CD14-positive monocyte (primary cell): ENCODE measurements around the gene PPP1R1C. TPM values are rescaled to one million over a fixed set of nuclear protein-coding genes. Genes with fewer than 3 reads are reported as not detected.

Experiments used
- DNase-seq, 3 donors: peaks; one replicate each; pipeline ENCODE4 v3.0.0-alpha.2; 2011 to 2022
- H2AFZ ChIP-seq: 2 replicates; pipeline ENCODE4 v1.6.0; 2012; ENCODE audit warnings: mild to moderate bottlenecking, low read depth, low read length, inconsistent platforms; ENCODE audit not compliant: insufficient read depth, poor library complexity, severe bottlenecking
- H3K27ac ChIP-seq, 2 donors: 1 replicate in 1 of 2; 2 replicates in 1 of 2; pipeline ENCODE4 v1.5.1; 2012 to 2013; ENCODE audit warnings: low read length in 2 of 2, control low read depth in 1 of 2, inconsistent platforms in 1 of 2, low read depth in 1 of 2, mild to moderate bottlenecking in 1 of 2
- H3K27me3 ChIP-seq, 2 donors: one replicate each; pipeline versions ENCODE4 v1.6.0 to v1.6.1; 2011 to 2013; ENCODE audit warnings: low read length in 2 of 2; ENCODE audit not compliant: control insufficient read depth in 2 of 2, insufficient read depth in 2 of 2
- H3K36me3 ChIP-seq, 2 donors: replicated peaks in 1 of 2; 1 replicate in 1 of 2; 2 replicates in 1 of 2; pipeline versions ENCODE4 v1.5.1 to v1.6.1; 2012 to 2013; ENCODE audit warnings: low read length in 2 of 2, control low read depth in 1 of 2, inconsistent platforms in 1 of 2, mild to moderate bottlenecking in 1 of 2; ENCODE audit not compliant: insufficient read depth in 2 of 2, control insufficient read depth in 1 of 2
- H3K4me1 ChIP-seq, 2 donors: 1 replicate in 1 of 2; 2 replicates in 1 of 2; pipeline versions ENCODE4 v1.5.1 to v1.6.1; 2012 to 2013; ENCODE audit warnings: low read length in 2 of 2, control low read depth in 1 of 2, inconsistent platforms in 1 of 2, mild to moderate bottlenecking in 1 of 2, moderate library complexity in 1 of 2; ENCODE audit not compliant: insufficient read depth in 2 of 2, control insufficient read depth in 1 of 2
- H3K4me2 ChIP-seq: replicated peaks from 2 replicates; pipeline ENCODE3; 2012; ENCODE audit warnings: low read length, moderate library complexity, mild to moderate bottlenecking; ENCODE audit not compliant: poor library complexity, severe bottlenecking; ENCODE audit errors: extremely low read depth
- H3K4me3 ChIP-seq, 3 experiments: fragments of 200-600 bp in 1 of 3; sonication (generic) in 1 of 3; replicated peaks in 1 of 3; 1 replicate in 2 of 3; 2 replicates in 1 of 3; pipeline ENCODE4 v1.5.1; 2011 to 2013; ENCODE audit warnings: low read length in 3 of 3, mild to moderate bottlenecking in 3 of 3, control low read depth in 2 of 3, low read depth in 2 of 3, inconsistent platforms in 1 of 3, moderate library complexity in 1 of 3
- H3K79me2 ChIP-seq: 2 replicates; pipeline ENCODE4 v1.6.0; 2012; ENCODE audit warnings: mild to moderate bottlenecking, control low read depth, inconsistent platforms, low read length, moderate library complexity; ENCODE audit not compliant: insufficient read depth
- H3K9ac ChIP-seq: 2 replicates; pipeline ENCODE4 v1.6.0; 2017; ENCODE audit warnings: low read length, mild to moderate bottlenecking; ENCODE audit not compliant: insufficient read depth, poor library complexity, severe bottlenecking
- H3K9me3 ChIP-seq, 2 donors: replicated peaks in 1 of 2; 1 replicate in 1 of 2; 2 replicates in 1 of 2; pipeline versions ENCODE4 v1.5.1 to v1.6.1; 2012 to 2013; ENCODE audit warnings: low read length in 2 of 2, control low read depth in 1 of 2; ENCODE audit not compliant: control insufficient read depth in 1 of 2, insufficient read depth in 1 of 2
- H4K20me1 ChIP-seq: 2 replicates; pipeline ENCODE4 v1.6.0; 2012; ENCODE audit warnings: mild to moderate bottlenecking, low read length, control low read depth, moderate library complexity; ENCODE audit not compliant: insufficient read depth
- H3K27ac Mint-ChIP-seq, 7 donors: one replicate each; pipeline ENCODE4 v1.8.0; 2020; ENCODE audit warnings: mild to moderate bottlenecking in 7 of 7, mixed read lengths in 7 of 7, moderate library complexity in 6 of 7, inconsistent platforms in 2 of 7
- H3K27me3 Mint-ChIP-seq, 3 donors: one replicate each; pipeline ENCODE4 v1.8.0; 2021 to 2022; ENCODE audit warnings: low read depth in 3 of 3, mild to moderate bottlenecking in 3 of 3, mixed read lengths in 3 of 3, moderate library complexity in 3 of 3, inconsistent platforms in 1 of 3
- H3K36me3 Mint-ChIP-seq, 2 donors: one replicate each; pipeline ENCODE4 v1.8.0; 2020; ENCODE audit warnings: mixed read lengths in 2 of 2, inconsistent platforms in 1 of 2, mild to moderate bottlenecking in 1 of 2
- H3K4me1 Mint-ChIP-seq: one replicate; pipeline ENCODE4 v1.8.0; 2020; ENCODE audit warnings: mild to moderate bottlenecking, mixed read lengths
- H3K4me3 Mint-ChIP-seq, 2 donors: one replicate each; pipeline ENCODE4 v1.8.0; 2020; ENCODE audit warnings: mild to moderate bottlenecking in 2 of 2, mixed read lengths in 2 of 2, moderate library complexity in 1 of 2
- H3K9me3 Mint-ChIP-seq, 7 donors: one replicate each; pipeline ENCODE4 v1.8.0; 2020 to 2022; ENCODE audit warnings: mixed read lengths in 7 of 7, mild to moderate bottlenecking in 6 of 7, moderate library complexity in 6 of 7, inconsistent platforms in 2 of 7
- WGBS: methylation state at CpG from one replicate; pipeline ENCODE4 v1.1.5; 2013; ENCODE audit warnings: missing lambda C conversion rate; ENCODE audit not compliant: insufficient coverage; 5-methylcytosine and 5-hydroxymethylcytosine counted together
- intact Hi-C, 2 donors: fragments of 100-400 bp; cut with micrococcal nuclease; formaldehyde crosslinking; loops; one replicate each; pipeline versions ENCODE4 v1.15.0 to v1.15.1; 2023
- polyA plus RNA-seq, 3 donors: library from polyadenylated mRNA; depleted of rRNA in 1 of 3; unstranded in 2 of 3; stranded (reverse) in 1 of 3; fragments of 300-500 nt in 2 of 3; fragments of >200 nt in 1 of 3; fragmentation: Illumina TruSeq in 2 of 3; gene quantifications; 1 replicate in 2 of 3; 2 replicates in 1 of 3; pipeline ENCODE4 v1.2.3, GENCODE V29; 2012 to 2021
- TF ChIP-seq, protein P1 (sequence below): fragments of 200-600 bp; IDR thresholded peaks from one replicate; pipeline ENCODE4 v1.8.0; 2022; ENCODE audit warnings: antibody characterized with exemption, mild to moderate bottlenecking

The PPP1R1C gene
- polyA plus RNA-seq, 3 donors, result not detected

DNA sequence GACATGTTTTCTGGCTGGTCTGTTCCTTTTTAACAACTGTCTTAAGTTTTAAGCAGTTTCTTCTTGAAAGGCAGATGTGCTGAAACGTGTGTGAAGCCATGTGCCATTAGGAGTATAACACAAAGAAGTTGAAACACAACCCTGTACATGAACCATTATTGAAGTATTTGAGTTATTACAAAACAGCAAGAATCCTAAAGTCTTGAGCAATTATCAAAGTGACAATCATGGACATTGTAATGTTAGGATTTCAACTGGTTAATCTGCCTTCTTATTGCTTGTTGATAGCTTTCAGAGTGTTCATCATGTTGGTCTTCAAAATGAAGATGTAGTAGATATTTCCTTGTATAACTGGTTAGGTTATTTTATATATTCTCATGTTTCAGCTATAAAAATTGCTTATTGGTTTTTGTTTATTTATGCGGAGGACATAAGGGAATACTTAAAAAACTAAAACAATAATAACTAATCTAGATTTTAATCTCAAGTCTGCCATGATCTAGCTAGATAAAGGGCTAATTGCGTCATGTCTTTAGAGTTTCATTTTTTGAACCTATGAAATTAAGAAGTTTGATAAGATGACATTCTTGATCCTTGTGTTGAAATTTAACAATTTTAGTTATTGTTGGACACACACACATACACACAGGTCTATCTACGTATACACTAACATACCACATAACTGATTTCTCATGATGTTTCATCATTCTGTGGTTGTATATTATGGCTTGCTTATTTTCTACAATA is 21.1 kb downstream of the PPP1R1C start:
- Histone ChIP-seq H3K27ac (no peak overlapping the region), H3K36me3 (no peaks in the 10 kb centered on the region), H3K9me3 (no peaks in the 10 kb centered on the region), H3K4me3 (no peak overlapping the region), H3K9ac (no peak overlapping the region), H3K27me3 (no peaks in the 10 kb centered on the region), H3K4me2 (no peak overlapping the region), H4K20me1 (no peaks in the 10 kb centered on the region), H2AFZ (no peak overlapping the region), H3K79me2 (no peaks in the 10 kb centered on the region), H3K4me1 (no peaks in the 10 kb centered on the region)
- H3K27ac Mint-ChIP-seq, result no peak overlapping the region
- TF ChIP-seq, protein P1, sequence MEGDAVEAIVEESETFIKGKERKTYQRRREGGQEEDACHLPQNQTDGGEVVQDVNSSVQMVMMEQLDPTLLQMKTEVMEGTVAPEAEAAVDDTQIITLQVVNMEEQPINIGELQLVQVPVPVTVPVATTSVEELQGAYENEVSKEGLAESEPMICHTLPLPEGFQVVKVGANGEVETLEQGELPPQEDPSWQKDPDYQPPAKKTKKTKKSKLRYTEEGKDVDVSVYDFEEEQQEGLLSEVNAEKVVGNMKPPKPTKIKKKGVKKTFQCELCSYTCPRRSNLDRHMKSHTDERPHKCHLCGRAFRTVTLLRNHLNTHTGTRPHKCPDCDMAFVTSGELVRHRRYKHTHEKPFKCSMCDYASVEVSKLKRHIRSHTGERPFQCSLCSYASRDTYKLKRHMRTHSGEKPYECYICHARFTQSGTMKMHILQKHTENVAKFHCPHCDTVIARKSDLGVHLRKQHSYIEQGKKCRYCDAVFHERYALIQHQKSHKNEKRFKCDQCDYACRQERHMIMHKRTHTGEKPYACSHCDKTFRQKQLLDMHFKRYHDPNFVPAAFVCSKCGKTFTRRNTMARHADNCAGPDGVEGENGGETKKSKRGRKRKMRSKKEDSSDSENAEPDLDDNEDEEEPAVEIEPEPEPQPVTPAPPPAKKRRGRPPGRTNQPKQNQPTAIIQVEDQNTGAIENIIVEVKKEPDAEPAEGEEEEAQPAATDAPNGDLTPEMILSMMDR, result no peak
- DNase-seq, result no peak
- H3K4me3 Mint-ChIP-seq, result no peak overlapping the region
- no peaks in the 10 kb centered on the region for H3K27me3 Mint-ChIP-seq
- no CpG with 5 or more reads among the region's 4 CpGs for WGBS
- intact Hi-C loops, result no loop called here
- H3K4me1 Mint-ChIP-seq, result no peaks in the 10 kb centered on the region
- no peaks in the 10 kb centered on the region for H3K36me3 Mint-ChIP-seq
- H3K9me3 Mint-ChIP-seq, result peaks cover 0 to 8% (median 2%) of the 10 kb centered on the region in 7 donors

DNA sequence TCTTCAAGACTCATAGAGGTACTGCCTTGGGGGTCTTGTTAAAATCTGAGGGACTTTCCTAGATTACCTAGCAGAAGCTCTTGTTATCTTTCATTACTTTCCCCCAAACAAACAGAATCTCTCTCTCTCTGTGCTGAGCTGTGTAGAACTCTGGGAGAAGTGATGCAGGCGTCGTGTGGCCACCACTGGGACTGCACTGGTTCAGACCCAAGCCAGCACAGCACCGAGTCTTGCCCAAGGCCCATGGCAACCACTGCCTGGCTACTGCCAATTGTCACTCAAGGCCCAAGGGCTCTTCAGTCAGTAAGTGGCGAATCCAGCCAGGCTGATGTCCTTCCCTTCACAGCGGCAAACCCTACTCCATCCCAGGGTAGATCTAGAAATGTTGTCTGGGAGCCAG is 28.6 kb downstream of the PPP1R1C start:
- Histone ChIP-seq H3K27ac (no peak overlapping the region), H3K4me1 (no peaks in the 10 kb centered on the region), H3K9me3 (peaks cover 0 to 17% of the 10 kb centered on the region in 2 donors), H3K9ac (no peak overlapping the region), H3K79me2 (no peaks in the 10 kb centered on the region), H3K27me3 (no peaks in the 10 kb centered on the region), H4K20me1 (no peaks in the 10 kb centered on the region), H2AFZ (no peak overlapping the region), H3K4me3 (no peak overlapping the region), H3K36me3 (no peaks in the 10 kb centered on the region), H3K4me2 (no peak overlapping the region)
- intact Hi-C loops, result no loop called here
- Mint-ChIP-seq H3K27me3 (no peaks in the 10 kb centered on the region), H3K27ac (no peak overlapping the region), H3K9me3 (peaks cover 6 to 19% (median 12%) of the 10 kb centered on the region in 7 donors), H3K4me1 (no peaks in the 10 kb centered on the region), H3K36me3 (no peaks in the 10 kb centered on the region), H3K4me3 (no peak overlapping the region)
- TF ChIP-seq, protein P1, result no peak
- 97% methylated on average over 4 of the region's 5 CpGs for WGBS
- no peak for DNase-seq
